AG09319 (cell line): ENCODE results near the gene RAET1E.

Source experiments
- DNase-seq: peaks from one replicate; pipeline ENCODE4 v3.0.0-alpha.2; 2010; ENCODE audit warnings: low read depth; ENCODE audit errors: extremely low read depth
- TF ChIP-seq, protein P1 (sequence below): IDR thresholded peaks from 2 replicates; pipeline ENCODE4 v1.5.1; 2011; ENCODE audit warnings: low read depth, mild to moderate bottlenecking, inconsistent platforms, low read length, moderate library complexity

RAET1E gene

GRCh38 chr6:149881066-149881766 is 16.7 kb downstream of the RAET1E start:
- no peak for DNase-seq
- TF ChIP-seq, protein P1, sequence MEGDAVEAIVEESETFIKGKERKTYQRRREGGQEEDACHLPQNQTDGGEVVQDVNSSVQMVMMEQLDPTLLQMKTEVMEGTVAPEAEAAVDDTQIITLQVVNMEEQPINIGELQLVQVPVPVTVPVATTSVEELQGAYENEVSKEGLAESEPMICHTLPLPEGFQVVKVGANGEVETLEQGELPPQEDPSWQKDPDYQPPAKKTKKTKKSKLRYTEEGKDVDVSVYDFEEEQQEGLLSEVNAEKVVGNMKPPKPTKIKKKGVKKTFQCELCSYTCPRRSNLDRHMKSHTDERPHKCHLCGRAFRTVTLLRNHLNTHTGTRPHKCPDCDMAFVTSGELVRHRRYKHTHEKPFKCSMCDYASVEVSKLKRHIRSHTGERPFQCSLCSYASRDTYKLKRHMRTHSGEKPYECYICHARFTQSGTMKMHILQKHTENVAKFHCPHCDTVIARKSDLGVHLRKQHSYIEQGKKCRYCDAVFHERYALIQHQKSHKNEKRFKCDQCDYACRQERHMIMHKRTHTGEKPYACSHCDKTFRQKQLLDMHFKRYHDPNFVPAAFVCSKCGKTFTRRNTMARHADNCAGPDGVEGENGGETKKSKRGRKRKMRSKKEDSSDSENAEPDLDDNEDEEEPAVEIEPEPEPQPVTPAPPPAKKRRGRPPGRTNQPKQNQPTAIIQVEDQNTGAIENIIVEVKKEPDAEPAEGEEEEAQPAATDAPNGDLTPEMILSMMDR = no peak

- TF ChIP-seq, protein P1 = no peak
- no peak for DNase-seq
Observed at GRCh38 chr6:149877659-149878058, 20.3 kb downstream of the RAET1E start.

DNA sequence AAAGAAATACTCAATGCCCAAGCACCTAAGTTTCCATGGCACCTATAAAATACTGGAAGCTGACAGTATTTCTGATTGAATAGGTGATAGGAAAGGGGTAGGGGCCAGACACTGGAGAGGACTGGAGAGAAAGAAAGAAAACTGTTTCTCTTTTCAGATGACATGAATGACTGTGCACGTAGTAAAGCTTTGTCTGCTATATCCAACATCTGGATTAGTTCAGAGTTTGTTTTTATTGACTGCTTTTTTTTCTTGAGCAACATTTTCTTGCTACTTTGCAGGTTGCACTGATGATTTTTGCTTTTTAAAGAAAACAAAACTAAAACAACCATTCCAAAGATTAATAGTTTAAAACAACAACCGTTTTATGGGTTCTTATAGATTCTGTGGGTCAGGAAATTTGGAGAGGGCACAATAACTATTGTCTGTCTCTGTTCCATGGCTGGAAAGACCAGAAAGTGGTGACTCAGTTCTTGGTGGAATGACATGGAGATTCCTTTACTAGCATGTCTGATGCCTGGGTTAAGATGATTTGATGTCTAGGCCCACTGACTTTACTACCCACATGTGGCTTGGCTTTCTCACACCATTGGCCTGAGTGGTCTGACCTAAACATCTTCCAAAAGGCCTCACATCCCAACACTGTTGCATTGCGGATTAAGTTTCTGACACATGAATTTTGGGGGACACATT is 21.5 kb downstream of the RAET1E start:
- TF ChIP-seq, protein P1 = no peak
- no peak for DNase-seq

DNA sequence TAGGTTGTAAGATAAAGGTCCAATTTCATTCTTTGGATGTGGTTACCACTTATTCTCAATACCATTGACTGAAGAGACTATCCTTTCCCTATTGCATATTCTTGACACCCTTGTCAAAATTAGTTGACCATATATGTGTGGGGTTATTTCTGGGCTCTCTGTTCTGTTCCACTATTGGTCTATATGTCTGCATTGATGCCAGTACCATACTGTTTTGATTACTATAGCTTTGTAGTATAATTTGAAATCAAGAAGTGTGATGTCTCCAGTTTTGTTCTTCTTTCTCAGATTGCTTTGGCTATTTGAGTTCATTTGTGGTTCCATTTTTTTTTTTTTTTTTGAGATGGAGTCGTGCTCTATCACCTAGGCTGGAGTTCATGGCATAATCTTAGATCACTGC is 25.7 kb downstream of the RAET1E start:
- DNase-seq = no peak

DNA sequence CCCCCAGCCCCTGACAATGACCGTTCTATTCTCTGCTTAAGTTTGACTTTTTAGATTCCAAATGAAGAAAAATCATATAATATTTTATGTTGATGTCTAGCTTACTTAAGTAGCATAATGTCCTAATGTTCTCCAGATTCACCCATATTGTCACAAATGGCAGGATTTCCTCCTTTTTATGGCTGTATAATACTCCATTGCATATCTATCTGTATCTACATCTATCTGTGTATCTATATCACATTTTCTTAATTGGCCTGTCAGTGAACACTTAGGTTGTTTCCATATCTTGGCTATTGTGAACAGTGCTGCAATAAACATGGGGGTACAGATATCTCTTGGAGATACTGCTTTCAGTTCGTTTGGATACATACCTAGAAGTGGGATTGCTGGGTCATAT is 26.7 kb downstream of the RAET1E start:
- TF ChIP-seq, protein P1 = no peak
- no peak for DNase-seq

More for the DNA sequence above, 25.7 kb downstream of the RAET1E start:
- TF ChIP-seq, protein P1 = no peak

- no peak for DNase-seq
Observed at GRCh38 chr6:149869275-149869892, 28.5 kb downstream of the RAET1E start.

More at GRCh38 chr6:149869275-149869892, 28.5 kb downstream of the RAET1E start:
- TF ChIP-seq, protein P1 = no peak
